K562 treated with DMSO at 1 percent for 48 hours (cell line): ENCODE data around the gene DNAJB1. TPM values are rescaled to one million over a fixed set of nuclear protein-coding genes. Genes with fewer than 3 reads are reported as not detected.

Source experiments
- total RNA-seq: library from RNA; unstranded; fragments of 300-600 nt; gene quantifications from 2 replicates; pipeline ENCODE4 v1.2.3, GENCODE V29; 2022; ENCODE audit warnings: low replicate concordance; ENCODE audit errors: extremely low read depth

DNAJB1 gene
- total RNA-seq: not detected in 2 replicates

DNA sequence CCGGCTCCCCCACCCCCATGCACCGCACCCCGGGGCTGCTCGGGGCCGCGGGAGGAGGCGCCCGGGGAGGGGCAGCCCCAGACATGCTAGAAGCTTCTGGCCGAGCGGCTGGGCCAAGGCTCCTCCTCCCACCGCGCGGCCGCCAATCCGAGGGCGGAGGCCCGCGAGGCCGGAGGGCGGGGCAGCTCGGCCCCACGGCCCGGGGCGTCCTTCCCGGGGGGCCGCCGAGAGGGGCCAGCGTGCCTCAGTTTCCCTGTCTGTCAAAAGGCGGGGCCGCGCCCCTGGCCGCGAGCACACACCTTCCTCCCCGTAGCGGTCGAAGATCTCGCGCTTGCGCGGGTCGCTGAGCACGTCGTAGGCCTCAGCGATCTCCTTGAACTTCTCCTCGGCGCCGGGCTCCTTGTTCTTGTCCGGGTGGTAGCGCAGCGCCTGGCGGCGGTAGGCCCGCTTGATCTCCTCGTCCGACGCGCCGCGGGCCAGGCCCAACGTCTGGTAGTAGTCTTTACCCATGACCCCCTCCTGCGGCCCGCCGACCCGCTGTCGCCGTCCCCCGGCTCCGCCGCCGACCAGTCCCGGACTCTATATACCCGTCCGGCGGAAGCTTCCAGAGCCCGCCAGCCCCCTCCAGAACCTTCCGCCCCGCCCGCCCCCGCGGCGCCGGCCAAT, at the start of gene DNAJB1:
TSS of gene DNAJB1 (minus strand) at position 558 of the 666 bp plus-strand sequence. CDS start at position 510, 48 bp downstream.

GRCh38 chr19:14529254-14530004, 11.2 kb upstream of the DNAJB1 start, which contains the start of gene TECR:
Gene TECR, plus strand, starts transcription at chr19:14529594. Its CDS starts 103 bp downstream, at chr19:14529697.

DNA sequence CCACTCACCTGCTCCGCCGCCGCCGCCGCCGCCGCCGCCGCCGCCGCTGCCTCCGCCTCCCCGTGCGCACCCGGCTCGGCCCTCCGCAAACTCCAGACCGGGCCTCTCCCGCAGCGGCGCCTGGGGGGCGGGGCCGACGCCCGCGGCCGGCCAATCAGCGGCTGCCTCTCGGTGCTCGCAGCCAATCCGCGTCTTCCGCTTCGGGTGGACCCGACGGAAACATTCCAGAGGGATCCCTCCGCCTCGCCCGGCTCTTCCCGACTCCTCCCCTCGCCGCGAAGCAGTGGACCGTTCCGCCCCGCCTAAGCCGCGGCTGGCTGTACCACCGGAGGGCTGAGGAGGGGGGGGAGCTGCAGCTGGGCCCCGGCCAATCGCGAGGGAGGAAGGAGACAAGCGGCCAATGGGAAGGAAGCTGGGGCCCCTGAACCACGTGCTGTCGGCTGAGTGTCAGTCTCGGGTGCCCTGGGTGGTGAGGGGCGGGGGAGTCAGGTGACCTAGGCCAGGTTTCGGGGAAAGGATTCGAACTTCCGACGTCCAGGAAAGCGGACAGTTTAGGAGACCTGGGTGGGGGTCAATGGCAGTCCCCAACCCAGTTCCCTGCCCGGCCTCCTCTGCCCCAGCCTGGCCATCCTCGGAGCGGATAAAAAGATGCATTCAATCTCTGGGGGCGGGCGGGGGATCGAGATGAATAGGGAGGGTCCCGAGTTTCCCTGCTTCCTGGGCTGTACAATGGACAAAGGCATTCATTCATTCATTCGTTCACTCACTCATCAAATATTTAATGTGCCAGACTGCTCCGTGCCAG, 22.0 kb downstream of the DNAJB1 start, which contains the start of gene GIPC1:
TSS of gene GIPC1 (minus strand) at position 99 of the 805 bp plus-strand sequence. CDS start 13,151 bp downstream, outside the sequence.

DNA sequence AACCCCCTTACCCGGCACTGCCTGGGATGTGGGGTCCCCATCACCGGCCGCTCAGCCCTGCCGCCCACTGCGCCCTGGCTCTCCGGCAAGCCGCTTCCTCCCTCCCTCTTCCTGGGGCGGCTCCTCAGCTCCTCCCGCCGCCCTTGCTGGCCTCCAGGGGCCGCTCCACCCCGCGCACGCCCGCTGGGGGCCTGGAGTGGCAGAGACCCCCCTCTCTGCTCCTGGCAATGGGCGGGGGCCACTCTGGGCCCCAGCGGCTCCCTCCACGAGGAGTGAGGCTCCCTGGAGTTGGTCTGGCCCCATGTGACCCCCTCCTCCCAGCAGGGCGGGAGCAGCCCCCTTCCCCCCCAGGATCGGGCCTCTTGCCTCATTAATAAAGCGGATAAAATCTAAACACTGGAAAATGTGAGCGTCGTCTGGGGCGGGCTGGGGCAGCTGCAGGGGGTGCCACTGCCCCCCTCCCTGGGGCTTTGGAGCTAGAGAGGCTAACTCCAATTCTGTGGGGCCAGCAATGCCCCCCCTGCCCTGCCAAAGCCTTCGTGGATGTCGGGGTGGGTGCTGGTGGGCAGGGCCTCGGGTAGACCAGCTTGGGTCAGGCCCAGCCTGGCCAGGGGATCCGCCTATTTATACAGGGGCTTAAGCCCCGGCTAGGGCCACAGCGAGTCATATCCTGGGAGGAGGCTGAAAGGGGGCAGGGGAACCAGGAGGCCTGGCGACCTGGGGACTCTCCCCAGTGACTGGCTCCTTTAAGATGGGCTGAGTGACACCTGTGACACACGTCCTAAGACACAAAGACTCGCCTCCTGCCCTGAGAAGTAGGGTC, 42.7 kb downstream of the DNAJB1 start, which contains the start of gene PTGER1:
TSS of gene PTGER1 (minus strand) at position 104 of the 823 bp plus-strand sequence. CDS start 1,034 bp downstream, outside the sequence.

Other genes starting within 250 kb of the DNAJB1 start
- not detected in 2 replicates for gene ADGRE5, start 137.0 kb downstream of the DNAJB1 start, total RNA-seq
- gene DDX39A, start 99.1 kb downstream of the DNAJB1 start, total RNA-seq: not detected in 2 replicates
- gene PKN1, start 85.1 kb downstream of the DNAJB1 start, total RNA-seq: 980 TPM in 1 of 2 replicates, not detected in the other
- not detected in 2 replicates for gene PTGER1, start 43.0 kb downstream of the DNAJB1 start, total RNA-seq
- 742 TPM in 1 of 2 replicates, not detected in the other for gene GIPC1, start 22.3 kb downstream of the DNAJB1 start, total RNA-seq
- not detected in 2 replicates for gene TECR, start 11.2 kb upstream of the DNAJB1 start, total RNA-seq
- not detected in 2 replicates for gene NDUFB7, start 53.7 kb upstream of the DNAJB1 start, total RNA-seq
- not detected in 2 replicates for gene CLEC17A, start 64.7 kb upstream of the DNAJB1 start, total RNA-seq
- not detected in 2 replicates for gene ADGRE3, start 156.4 kb upstream of the DNAJB1 start, total RNA-seq
- gene ZNF333, start 171.7 kb upstream of the DNAJB1 start, total RNA-seq: not detected in 2 replicates